Adrenal gland (tissue), 12 donors: Measurements from ENCODE around the gene MAP2. TPM values are rescaled to one million over a fixed set of nuclear protein-coding genes. Genes with fewer than 3 reads are reported as not detected.
A peak's percentile ranks its signal among the peaks of the same experiment; 100 is the strongest.

ENCODE experiments used
- DNase-seq, 7 donors: peaks; one replicate each; pipeline ENCODE4 v3.0.0-alpha.2; 2019 to 2020
- H3K27ac ChIP-seq, 5 donors: fragments of 200-600 bp; sonication (generic) in 4 of 5; 1 replicate in 3 of 5; 2 replicates in 2 of 5; pipeline versions ENCODE4 v1.5.1 to v1.8.0; 2016 to 2020; ENCODE audit warnings: mild to moderate bottlenecking in 1 of 5
- H3K27me3 ChIP-seq: fragments of 200-600 bp; 2 replicates; pipeline ENCODE4 v1.8.0; 2021
- H3K36me3 ChIP-seq, 2 donors: fragments of 200-600 bp; replicated peaks in 1 of 2; 1 replicate in 1 of 2; 2 replicates in 1 of 2; pipeline versions ENCODE4 v1.5.1 to v1.8.0; 2018 to 2022
- H3K4me1 ChIP-seq, 2 donors: fragments of 200-600 bp; replicated peaks in 1 of 2; 1 replicate in 1 of 2; 2 replicates in 1 of 2; pipeline versions ENCODE4 v1.5.1 to v1.8.0; 2018 to 2021
- H3K4me3 ChIP-seq, 4 donors: fragments of 200-600 bp; sonication (generic) in 3 of 4; one replicate each; pipeline ENCODE4 v1.5.1; 2016 to 2018
- H3K9me3 ChIP-seq, 3 donors: fragments of 200-600 bp; sonication (generic) in 1 of 3; replicated peaks in 1 of 3; 1 replicate in 2 of 3; 2 replicates in 1 of 3; pipeline versions ENCODE4 v1.5.1 to v1.8.0; 2016 to 2021
- POLR2A ChIP-seq, 2 donors: fragments of 450-650 bp; IDR thresholded peaks; one replicate each; pipeline ENCODE4 v1.6.1; 2017; ENCODE audit warnings: antibody characterized with exemption in 2 of 2, mild to moderate bottlenecking in 2 of 2, moderate library complexity in 1 of 2
- WGBS, 4 donors: extraction: QIAGEN DNeasy Blood & Tissue Kit in 2 of 4; methylation state at CpG; one replicate each; pipeline versions ENCODE4 v1.1.5 to v1.1.7; 2013 to 2017; 5-methylcytosine and 5-hydroxymethylcytosine counted together
- intact Hi-C, 2 donors: fragments of 100-400 bp; cut with DNase I; formaldehyde crosslinking; loops; one replicate each; pipeline versions ENCODE4 v1.14.1 to v1.15.0; 2022 to 2023
- polyA plus RNA-seq, 3 donors: library from polyadenylated mRNA; stranded (reverse); fragments of 200-250 nt in 2 of 3; fragments of 350-450 nt in 1 of 3; fragmentation: Illumina TruSeq in 1 of 3; extraction: RNeasy Lipid Tissue Mini Kit (QIAGEN cat#74804) in 1 of 3; gene quantifications; one replicate each; pipeline ENCODE4 v1.2.3, GENCODE V29; 2013 to 2014
- total RNA-seq, 9 donors: library from RNA; depleted of rRNA in 4 of 9; stranded (reverse); fragments of >200 nt in 4 of 9; fragments of 120-200 nt in 1 of 9; fragmentation: NEBNext Ultra II Directional in 1 of 9; extraction: Animal tissue kit (Norgen Biotek cat#: 25700) in 1 of 9; gene quantifications; one replicate each; pipeline versions ENCODE4 v1.1.0 to v1.2.4, GENCODE V29; 2013 to 2023
- TF ChIP-seq, protein P1 (sequence below), 6 experiments: fragments of 450-650 bp in 4 of 6; fragments of 200-600 bp in 2 of 6; sonication (generic) in 1 of 6; IDR thresholded peaks; 1 replicate in 5 of 6; 2 replicates in 1 of 6; pipeline versions ENCODE4 v1.5.1 to v1.8.0; 2016 to 2021; ENCODE audit warnings: antibody characterized with exemption in 6 of 6, mild to moderate bottlenecking in 2 of 6, moderate library complexity in 1 of 6
- donor health status: healthy with polysubstance abuse.
- donor health status: Bipolar disorder and iron deficiency.
- donor health status: DM: yes; HTN: yes; CAD: no.
- donor health status: DM: no; HTN: no; CAD: no.
- donor health status: DM: no; HTN: no; CAD: no.
- donor health status: DM: yes; HTN: yes; CAD: no.

The MAP2 gene
- total and polyA plus RNA-seq, 12 donors: 2.2 to 25.5 (median 6.0) TPM

DNA sequence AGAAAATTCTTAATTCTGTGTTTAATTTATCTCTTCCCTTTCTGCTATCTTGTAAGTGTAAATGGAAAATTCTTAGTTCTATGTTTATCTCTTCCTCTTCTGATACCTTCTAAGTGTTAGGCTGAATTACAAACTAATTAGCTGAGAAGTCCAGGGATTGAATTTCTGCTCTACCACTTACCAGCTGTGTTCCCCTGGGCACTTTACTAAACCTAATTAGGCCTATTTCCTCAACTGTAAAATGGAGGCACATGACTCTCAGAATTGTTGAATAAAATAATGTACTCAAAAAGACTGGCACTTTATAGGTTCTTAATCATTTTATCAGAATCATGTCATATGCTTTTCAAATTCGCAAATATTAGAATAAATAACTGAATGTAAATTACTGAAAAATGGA is 146.3 kb downstream of the MAP2 start:
- TF ChIP-seq, protein P1, sequence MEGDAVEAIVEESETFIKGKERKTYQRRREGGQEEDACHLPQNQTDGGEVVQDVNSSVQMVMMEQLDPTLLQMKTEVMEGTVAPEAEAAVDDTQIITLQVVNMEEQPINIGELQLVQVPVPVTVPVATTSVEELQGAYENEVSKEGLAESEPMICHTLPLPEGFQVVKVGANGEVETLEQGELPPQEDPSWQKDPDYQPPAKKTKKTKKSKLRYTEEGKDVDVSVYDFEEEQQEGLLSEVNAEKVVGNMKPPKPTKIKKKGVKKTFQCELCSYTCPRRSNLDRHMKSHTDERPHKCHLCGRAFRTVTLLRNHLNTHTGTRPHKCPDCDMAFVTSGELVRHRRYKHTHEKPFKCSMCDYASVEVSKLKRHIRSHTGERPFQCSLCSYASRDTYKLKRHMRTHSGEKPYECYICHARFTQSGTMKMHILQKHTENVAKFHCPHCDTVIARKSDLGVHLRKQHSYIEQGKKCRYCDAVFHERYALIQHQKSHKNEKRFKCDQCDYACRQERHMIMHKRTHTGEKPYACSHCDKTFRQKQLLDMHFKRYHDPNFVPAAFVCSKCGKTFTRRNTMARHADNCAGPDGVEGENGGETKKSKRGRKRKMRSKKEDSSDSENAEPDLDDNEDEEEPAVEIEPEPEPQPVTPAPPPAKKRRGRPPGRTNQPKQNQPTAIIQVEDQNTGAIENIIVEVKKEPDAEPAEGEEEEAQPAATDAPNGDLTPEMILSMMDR (IDR thresholded peaks at IDR 0.05): no peak
- no peak for TF ChIP-seq POLR2A (IDR thresholded peaks at IDR 0.05)
- Histone ChIP-seq H3K4me3 (no peak overlapping the region), H3K4me1 (no peaks in the 10 kb centered on the region), H3K9me3 (no peaks in the 10 kb centered on the region), H3K27ac (no peak overlapping the region), H3K27me3 (no peaks in the 10 kb centered on the region), H3K36me3 (no peaks in the 10 kb centered on the region)
- intact Hi-C loops: no loop called here
- no peak for DNase-seq
- 69 to 88% (median 83%) methylated on average over 1 of the region's 1 CpG for WGBS, 4 donors

DNA sequence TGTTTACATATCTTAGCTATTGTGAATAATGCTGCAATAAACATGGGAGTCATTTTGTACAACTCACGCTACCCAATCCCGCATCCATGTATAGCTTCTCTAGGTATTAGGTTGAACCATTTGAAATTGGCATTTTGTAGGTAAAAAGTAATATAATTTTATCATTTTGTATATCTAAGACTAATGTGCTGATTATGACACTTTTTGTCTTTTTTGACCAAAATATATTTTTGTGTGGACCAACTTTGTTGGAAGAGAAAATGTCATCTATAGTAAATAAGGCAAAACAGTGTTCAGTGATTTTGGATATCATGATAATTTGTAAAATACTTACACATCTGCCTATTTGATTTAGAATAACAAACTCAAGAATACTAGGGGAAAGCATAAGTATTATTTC is 150.7 kb downstream of the MAP2 start:
- WGBS, 4 donors: 96 to 97% (median 96%) methylated on average over 2 of the region's 2 CpGs
- Histone ChIP-seq H3K36me3 (no peaks in the 10 kb centered on the region), H3K4me1 (no peaks in the 10 kb centered on the region), H3K27me3 (no peaks in the 10 kb centered on the region), H3K27ac (no peak overlapping the region), H3K9me3 (no peaks in the 10 kb centered on the region), H3K4me3 (no peak overlapping the region)
- intact Hi-C loops: no loop called here
- TF ChIP-seq, protein P1 (IDR thresholded peaks at IDR 0.05): no peak
- TF ChIP-seq POLR2A (IDR thresholded peaks at IDR 0.05): no peak
- no peak for DNase-seq

DNA sequence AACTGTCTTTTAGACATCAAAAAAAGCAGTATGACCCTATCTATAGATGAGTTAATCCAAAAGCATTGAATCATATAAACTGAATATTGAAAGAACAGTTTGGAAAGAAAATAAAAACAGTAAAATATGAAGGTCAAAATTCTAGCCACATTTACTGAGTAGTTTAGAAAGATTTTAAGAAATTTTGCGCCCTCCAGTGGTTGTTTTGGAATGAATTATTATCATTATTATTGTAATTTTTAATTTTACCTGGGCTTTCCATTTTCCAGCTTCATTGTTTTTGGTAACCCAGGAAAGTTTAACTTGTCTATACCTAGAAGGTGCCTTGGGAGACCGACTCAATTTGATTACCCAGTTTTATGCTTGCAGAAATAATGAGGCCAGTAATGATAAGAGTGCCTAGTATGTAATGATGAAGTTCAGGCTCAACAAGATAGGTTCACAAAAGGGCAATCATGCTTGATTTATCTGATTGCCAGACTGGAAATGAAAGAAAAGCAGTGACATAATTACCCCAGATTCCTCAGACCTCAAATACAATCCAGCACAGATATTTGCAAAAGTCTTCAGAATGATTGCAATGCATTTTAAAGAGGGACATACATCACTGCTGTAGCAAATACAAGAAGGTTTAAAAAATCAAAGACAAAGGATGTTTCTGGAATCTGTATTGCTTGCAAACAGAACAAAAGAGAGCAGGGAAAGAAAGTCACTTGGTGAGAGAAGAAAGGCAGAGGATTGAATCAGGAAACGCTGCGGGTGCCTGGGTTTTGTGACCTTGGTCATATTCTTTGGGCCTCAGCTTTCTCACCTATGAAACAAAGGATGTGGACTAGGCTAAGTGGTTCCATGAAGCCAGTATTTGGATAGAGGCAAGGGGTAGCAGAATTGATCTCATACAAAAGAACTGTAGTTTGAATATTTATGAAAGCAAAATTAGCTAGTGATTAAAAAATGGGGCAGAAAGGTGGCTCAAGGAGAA is 153.8 kb downstream of the MAP2 start:
- H3K27ac ChIP-seq: no peak overlapping the region
- 64 to 68% (median 65%) methylated on average over 4 of the region's 4 CpGs for WGBS, 4 donors
- no peaks in the 10 kb centered on the region for H3K36me3 ChIP-seq
- intact Hi-C loops: no loop called here
- H3K9me3 ChIP-seq: no peaks in the 10 kb centered on the region
- H3K4me3 ChIP-seq: no peak overlapping the region
- H3K4me1 ChIP-seq: no peaks in the 10 kb centered on the region
- no peaks in the 10 kb centered on the region for H3K27me3 ChIP-seq
- DNase-seq: no peak
- TF ChIP-seq POLR2A (IDR thresholded peaks at IDR 0.05): no peak
- TF ChIP-seq, protein P1 (IDR thresholded peaks at IDR 0.05): peak in 4 of 6 experiments; percentile 21 to 48 (median 35)

DNA sequence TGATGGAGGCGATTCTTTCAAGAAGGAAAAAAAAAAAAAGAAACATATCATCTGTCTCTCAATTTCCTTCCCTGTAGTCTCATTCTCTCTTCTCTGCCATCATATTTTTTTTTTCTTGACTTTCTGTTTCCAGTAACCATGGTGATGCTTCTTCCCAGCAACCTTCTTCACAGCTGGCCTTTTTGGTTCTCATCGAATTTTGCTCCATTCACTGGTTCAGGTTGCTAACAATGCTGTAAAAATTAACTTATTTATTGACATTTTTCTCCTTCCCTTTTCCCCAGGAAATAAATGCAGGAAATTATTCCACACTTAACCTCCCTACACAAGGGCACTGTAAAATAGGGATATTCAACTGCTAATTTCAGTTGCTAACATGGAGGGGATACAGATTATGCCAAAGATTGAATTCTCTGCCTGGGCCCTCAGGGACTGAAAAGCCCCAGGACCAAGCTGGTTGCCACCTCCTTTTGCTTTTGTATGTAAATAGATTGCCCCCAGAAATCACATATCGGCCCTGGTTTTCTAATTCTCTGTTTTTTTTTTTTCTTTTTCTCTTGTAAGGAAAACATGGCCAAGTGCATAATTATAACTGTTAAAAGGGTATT is 154.7 kb downstream of the MAP2 start:
- TF ChIP-seq, protein P1 (IDR thresholded peaks at IDR 0.05): no peak
- TF ChIP-seq POLR2A (IDR thresholded peaks at IDR 0.05): no peak
- 71 to 83% (median 75%) methylated on average over 2 to 3 of the region's 3 CpGs for WGBS, 4 donors
- DNase-seq: no peak
- H3K9me3 ChIP-seq: no peaks in the 10 kb centered on the region
- H3K4me3 ChIP-seq: no peak overlapping the region
- intact Hi-C loops: no loop called here
- H3K27me3 ChIP-seq: no peaks in the 10 kb centered on the region
- no peaks in the 10 kb centered on the region for H3K4me1 ChIP-seq
- no peaks in the 10 kb centered on the region for H3K36me3 ChIP-seq
- H3K27ac ChIP-seq: no peak overlapping the region
